Keratinocyte (primary cell): Measurements from ENCODE around the gene HADHB. TPM values are rescaled to one million over a fixed set of nuclear protein-coding genes. Genes with fewer than 3 reads are reported as not detected.

Experiments
- DNase-seq: peaks from one replicate; pipeline ENCODE4 v3.0.0-alpha.2; 2011; ENCODE audit warnings: low read depth, missing footprints, low spot score
- FAIRE-seq: peaks from 2 replicates; lab custom pipeline; 2011; peaks lifted over from hg19 to GRCh38; lab: Jason Lieb, UNC
- H2AFZ ChIP-seq: 2 replicates; pipeline ENCODE4 v1.6.0; 2012; ENCODE audit warnings: low read length, control low read depth, inconsistent platforms; ENCODE audit not compliant: control insufficient read depth
- H3K27ac ChIP-seq: 2 replicates; pipeline ENCODE4 v1.5.1; 2011; ENCODE audit warnings: low read length; ENCODE audit not compliant: control insufficient read depth, insufficient read depth
- H3K27me3 ChIP-seq: 3 replicates; pipeline ENCODE4 v1.6.0; 2011; ENCODE audit warnings: low read length; ENCODE audit not compliant: control insufficient read depth, insufficient read depth; ENCODE audit errors: extremely low read depth
- H3K36me3 ChIP-seq, 2 experiments: 2 replicates in 1 of 2; 3 replicates in 1 of 2; pipeline ENCODE4 v1.5.1; 2011; ENCODE audit warnings: low read length in 2 of 2, mild to moderate bottlenecking in 1 of 2; ENCODE audit not compliant: control insufficient read depth in 2 of 2, insufficient read depth in 2 of 2; ENCODE audit errors: extremely low read depth in 1 of 2
- H3K4me1 ChIP-seq: 3 replicates; pipeline ENCODE4 v1.5.1; 2011; ENCODE audit warnings: low read length; ENCODE audit not compliant: control insufficient read depth, insufficient read depth; ENCODE audit errors: extremely low read depth
- H3K4me2 ChIP-seq: 3 replicates; pipeline ENCODE4 v1.6.0; 2011; ENCODE audit warnings: low read depth, low read length; ENCODE audit not compliant: control insufficient read depth, insufficient read depth; ENCODE audit errors: extremely low read depth
- H3K4me3 ChIP-seq, 3 experiments: fragments of 200-600 bp in 1 of 3; sonication (generic) in 1 of 3; 2 replicates in 2 of 3; 3 replicates in 1 of 3; pipeline ENCODE4 v1.5.1; 2011 to 2016; ENCODE audit warnings: low read length in 3 of 3, mild to moderate bottlenecking in 3 of 3, control low read depth in 2 of 3, inconsistent platforms in 1 of 3, low read depth in 1 of 3, mixed read lengths in 1 of 3, mixed run types in 1 of 3, moderate library complexity in 1 of 3; ENCODE audit not compliant: control insufficient read depth in 2 of 3, insufficient read depth in 2 of 3; ENCODE audit errors: extremely low read depth in 1 of 3
- H3K79me2 ChIP-seq: 2 replicates; pipeline ENCODE4 v1.6.0; 2012; ENCODE audit warnings: low read length; ENCODE audit not compliant: control insufficient read depth, insufficient read depth
- H3K9ac ChIP-seq: 3 replicates; pipeline ENCODE4 v1.6.0; 2011; ENCODE audit warnings: low read length; ENCODE audit not compliant: control insufficient read depth, insufficient read depth; ENCODE audit errors: extremely low read depth
- H3K9me1 ChIP-seq: 3 replicates; pipeline ENCODE4 v1.6.0; 2011; ENCODE audit warnings: low read length; ENCODE audit not compliant: control insufficient read depth, insufficient read depth; ENCODE audit errors: extremely low read depth
- H3K9me3 ChIP-seq: 2 replicates; pipeline ENCODE4 v1.5.1; 2012; ENCODE audit warnings: low read depth, low read length; ENCODE audit not compliant: control insufficient read depth
- H4K20me1 ChIP-seq: 3 replicates; pipeline ENCODE4 v1.6.0; 2011; ENCODE audit warnings: low read length; ENCODE audit not compliant: control insufficient read depth, insufficient read depth; ENCODE audit errors: extremely low read depth
- CTCF ChIP-seq, 3 experiments: IDR thresholded peaks in 1 of 3; conservative IDR thresholded peaks in 1 of 3; optimal IDR thresholded peaks in 1 of 3; 2 replicates in 2 of 3; 3 replicates in 1 of 3; pipeline versions ENCODE3 to v1.5.1; 2011; ENCODE audit warnings: low read length in 3 of 3, mild to moderate bottlenecking in 3 of 3, moderate library complexity in 2 of 3, control low read depth in 1 of 3, inconsistent platforms in 1 of 3; ENCODE audit not compliant: insufficient read depth in 2 of 3; ENCODE audit errors: extremely low read depth in 1 of 3
- EZH2 ChIP-seq: IDR thresholded peaks from one replicate; pipeline ENCODE4 v1.6.1; 2012; ENCODE audit warnings: inconsistent platforms, mild to moderate bottlenecking, low read length, moderate library complexity
- dilution Hi-C: fragments of 300-500 bp; cut with MboI; formaldehyde crosslinking; loops from one replicate; pipeline ENCODE4 v1.7.0; 2020; ENCODE audit warnings: low sequenced_read_pairs; ENCODE audit not compliant: extremely low pct_ligation_motif_present
- polyA plus RNA-seq, 5 experiments: library from polyadenylated mRNA; depleted of rRNA in 3 of 5; stranded (reverse) in 3 of 5; stranded (forward) in 1 of 5; unstranded in 1 of 5; fragments of >200 nt; gene quantifications; 1 replicate in 1 of 5; 2 replicates in 3 of 5; 3 replicates in 1 of 5; pipeline versions ENCODE4 v1.2.1 to v1.2.3, GENCODE V29; 2011 to 2012; ENCODE audit warnings: missing spikeins in 2 of 5, low read depth in 1 of 5, low replicate concordance in 1 of 5

The HADHB gene
- polyA plus RNA-seq, 1 donor (not counting 4 experiments of a cell fraction or from before 2014, with no cell fraction given), result 109 TPM

- H2AFZ ChIP-seq, result no peak overlapping the region
- no peaks in the 10 kb centered on the region for H3K36me3 ChIP-seq
- no peak for TF ChIP-seq EZH2
- TF ChIP-seq CTCF (optimal IDR thresholded peaks at IDR 0.05 in 1 of 3, IDR thresholded peaks at IDR 0.05 in 1 of 3, conservative IDR thresholded peaks at IDR 0.05 in 1 of 3; ENCODE audit: extremely low read depth in 1 of 3, insufficient read depth in 2 of 3, low read length in 3 of 3), result no peak
- no peak overlapping the region for H3K27ac ChIP-seq
- no peak overlapping the region for H3K9ac ChIP-seq
- H4K20me1 ChIP-seq, result no peaks in the 10 kb centered on the region
- no peak for FAIRE-seq
- no peak overlapping the region for H3K4me3 ChIP-seq
- H3K4me2 ChIP-seq, result no peak overlapping the region
- peaks cover 36% of the 10 kb centered on the region for H3K4me1 ChIP-seq
- no peaks in the 10 kb centered on the region for H3K9me3 ChIP-seq
- H3K9me1 ChIP-seq, result no peaks in the 10 kb centered on the region
- no peaks in the 10 kb centered on the region for H3K27me3 ChIP-seq
- H3K79me2 ChIP-seq, result no peaks in the 10 kb centered on the region
- DNase-seq, result no peak
- dilution Hi-C loops, result no loop called here
Observed at GRCh38 chr2:26297061-26297460, 52.3 kb downstream of the HADHB start.

- Histone ChIP-seq H3K79me2 (no peaks in the 10 kb centered on the region), H3K36me3 (no peaks in the 10 kb centered on the region), H3K4me1 (peaks cover 35% of the 10 kb centered on the region), H3K4me2 (peak overlapping the region; percentile 100), H3K4me3 (peak overlapping the region in 1 of 3 experiments; percentile 79), H3K27me3 (no peaks in the 10 kb centered on the region), H2AFZ (peak overlapping the region; percentile 91), H4K20me1 (no peaks in the 10 kb centered on the region), H3K9ac (peak overlapping the region; percentile 88), H3K27ac (peak overlapping the region; percentile 87), H3K9me1 (no peaks in the 10 kb centered on the region), H3K9me3 (no peaks in the 10 kb centered on the region)
- dilution Hi-C loops, result no loop called here
- DNase-seq, result no peak
- FAIRE-seq, result no peak
- no peak for TF ChIP-seq EZH2
- no peak for TF ChIP-seq CTCF (optimal IDR thresholded peaks at IDR 0.05 in 1 of 3, IDR thresholded peaks at IDR 0.05 in 1 of 3, conservative IDR thresholded peaks at IDR 0.05 in 1 of 3; ENCODE audit: extremely low read depth in 1 of 3, insufficient read depth in 2 of 3, low read length in 3 of 3)
Observed at GRCh38 chr2:26298286-26298637, 53.5 kb downstream of the HADHB start.
